H1 (cell line): ENCODE results near the gene CCDC60. TPM values are rescaled to one million over a fixed set of nuclear protein-coding genes. Genes with fewer than 3 reads are reported as not detected.
A peak's percentile ranks its signal among the peaks of the same experiment; 100 is the strongest.

ENCODE experiments used
- CTCF ChIA-PET: fragments of 300-600 bp; sonication (Branson Sonifier 250); formaldehyde crosslinking; loops from one replicate; lab custom pipeline; 2021; ENCODE audit not compliant: partially characterized antibody; lab: Charles Lee
- POLR2A ChIA-PET: fragments of 300-600 bp; sonication (Branson Sonifier 250); formaldehyde crosslinking; loops from one replicate; lab custom pipeline; 2021; ENCODE audit warnings: inconsistent platforms; ENCODE audit not compliant: partially characterized antibody; lab: Charles Lee
- DNase-seq, 2 experiments: peaks; one replicate each; pipeline versions ENCODE4 v3.0.0 to v3.0.0-alpha.2; 2010 to 2022; ENCODE audit warnings: low spot score in 2 of 2, low read depth in 1 of 2, mixed read lengths in 1 of 2
- FAIRE-seq: peaks from 2 replicates; lab custom pipeline; 2011; peaks lifted over from hg19 to GRCh38; lab: Jason Lieb, UNC
- H2AFZ ChIP-seq: 2 replicates; pipeline ENCODE4 v1.8.1; 2012; ENCODE audit warnings: low read length, inconsistent platforms
- H2AK5ac ChIP-seq: 2 replicates; pipeline ENCODE4 v1.6.1; 2013; ENCODE audit warnings: low read depth, low read length
- H2BK120ac ChIP-seq: replicated peaks from 2 replicates; pipeline ENCODE3; 2013; ENCODE audit warnings: low read depth, low read length, inconsistent platforms
- H2BK12ac ChIP-seq: 2 replicates; pipeline ENCODE4 v1.6.1; 2013; ENCODE audit warnings: low read depth, low read length
- H2BK15ac ChIP-seq: 2 replicates; pipeline ENCODE4 v1.6.1; 2013; ENCODE audit warnings: low read length
- H2BK20ac ChIP-seq: 2 replicates; pipeline ENCODE4 v1.6.1; 2013; ENCODE audit warnings: low read length
- H2BK5ac ChIP-seq: 2 replicates; pipeline ENCODE4 v1.6.1; 2013; ENCODE audit warnings: low read depth, low read length
- H3K14ac ChIP-seq: 2 replicates; pipeline ENCODE4 v1.6.1; 2013; ENCODE audit warnings: inconsistent platforms; ENCODE audit not compliant: insufficient read length
- H3K18ac ChIP-seq: 2 replicates; pipeline ENCODE4 v1.6.1; 2013; ENCODE audit warnings: low read length; ENCODE audit errors: extremely low read depth
- H3K23ac ChIP-seq: 2 replicates; pipeline ENCODE4 v1.6.1; 2013; ENCODE audit warnings: inconsistent platforms; ENCODE audit not compliant: insufficient read length
- H3K23me2 ChIP-seq: 2 replicates; pipeline ENCODE4 v1.6.1; 2013; ENCODE audit warnings: low read depth, low read length
- H3K27ac ChIP-seq: 2 replicates; pipeline ENCODE4 v1.6.1; 2011; ENCODE audit warnings: low read depth, low read length, inconsistent platforms
- H3K27me3 ChIP-seq, 4 experiments: replicated peaks in 1 of 4; 1 replicate in 1 of 4; 2 replicates in 3 of 4; pipeline versions ENCODE4 v1.6.1 to v1.8.1; 2011 to 2013; ENCODE audit warnings: low read length in 3 of 4, mild to moderate bottlenecking in 3 of 4, inconsistent platforms in 2 of 4, mixed read lengths in 2 of 4, moderate library complexity in 1 of 4; ENCODE audit not compliant: control insufficient read depth in 3 of 4, insufficient read depth in 3 of 4; ENCODE audit errors: extremely low read depth in 1 of 4
- H3K36me3 ChIP-seq, 4 experiments: 2 replicates each; pipeline versions ENCODE4 v1.6.1 to v1.8.1; 2011 to 2013; ENCODE audit warnings: mild to moderate bottlenecking in 4 of 4, low read length in 3 of 4, moderate library complexity in 2 of 4, control low read depth in 1 of 4, inconsistent platforms in 1 of 4; ENCODE audit not compliant: insufficient read depth in 4 of 4, control insufficient read depth in 2 of 4
- H3K4ac ChIP-seq: replicated peaks from 2 replicates; pipeline ENCODE3; 2013; ENCODE audit warnings: low read length, low read depth, mixed read lengths, inconsistent platforms; ENCODE audit not compliant: insufficient read length
- H3K4me1 ChIP-seq, 4 experiments: replicated peaks in 1 of 4; 1 replicate in 1 of 4; 2 replicates in 3 of 4; pipeline versions ENCODE4 v1.6.1 to v1.8.1; 2011 to 2013; ENCODE audit warnings: low read length in 3 of 4, inconsistent platforms in 2 of 4, mixed read lengths in 1 of 4; ENCODE audit not compliant: insufficient read depth in 4 of 4, control insufficient read depth in 3 of 4
- H3K4me2 ChIP-seq, 2 experiments: 2 replicates each; pipeline versions ENCODE4 v1.6.1 to v1.8.1; 2011 to 2013; ENCODE audit warnings: low read depth in 2 of 2, low read length in 2 of 2, control low read depth in 1 of 2, inconsistent platforms in 1 of 2, mild to moderate bottlenecking in 1 of 2; ENCODE audit not compliant: insufficient read depth in 1 of 2
- H3K4me3 ChIP-seq, 4 experiments: fragments of 200-600, 300-600 bp in 1 of 4; sonication (generic), shearing (Covaris generic), sonication (Bioruptor Twin) in 1 of 4; 2 replicates each; pipeline versions ENCODE4 v1.5.1 to v1.8.1; 2011 to 2016; ENCODE audit warnings: low read length in 4 of 4, low read depth in 3 of 4, control low read depth in 2 of 4, inconsistent platforms in 2 of 4, mild to moderate bottlenecking in 2 of 4, mixed read lengths in 1 of 4, moderate library complexity in 1 of 4; ENCODE audit not compliant: insufficient read depth in 2 of 4; ENCODE audit errors: extremely low read depth in 1 of 4
- H3K56ac ChIP-seq: replicated peaks from 2 replicates; pipeline ENCODE3; 2013; ENCODE audit warnings: low read depth, mild to moderate bottlenecking, mixed read lengths, low read length, inconsistent platforms; ENCODE audit not compliant: insufficient read length
- H3K79me1 ChIP-seq: 2 replicates; pipeline ENCODE4 v1.6.1; 2013; ENCODE audit warnings: low read depth, low read length, control low read depth
- H3K79me2 ChIP-seq, 2 experiments: 2 replicates each; pipeline versions ENCODE4 v1.6.1 to v1.8.1; 2012 to 2013; ENCODE audit warnings: low read length in 2 of 2, mild to moderate bottlenecking in 2 of 2, inconsistent platforms in 1 of 2; ENCODE audit not compliant: insufficient read depth in 2 of 2, control insufficient read depth in 1 of 2
- H3K9ac ChIP-seq, 4 experiments: replicated peaks in 1 of 4; 1 replicate in 1 of 4; 2 replicates in 3 of 4; pipeline versions ENCODE4 v1.6.1 to v1.8.1; 2011 to 2013; ENCODE audit warnings: low read depth in 3 of 4, low read length in 3 of 4, control low read depth in 2 of 4, mild to moderate bottlenecking in 2 of 4, moderate library complexity in 2 of 4, inconsistent platforms in 1 of 4; ENCODE audit errors: extremely low read depth in 1 of 4
- H3K9me3 ChIP-seq, 2 experiments: 2 replicates each; pipeline versions ENCODE4 v1.6.1 to v1.8.1; 2012 to 2013; ENCODE audit warnings: mild to moderate bottlenecking in 2 of 2, moderate library complexity in 2 of 2, control low read depth in 1 of 2, inconsistent platforms in 1 of 2, low read depth in 1 of 2, low read length in 1 of 2, mixed read lengths in 1 of 2; ENCODE audit not compliant: insufficient read depth in 2 of 2
- H4K20me1 ChIP-seq, 2 experiments: replicated peaks in 1 of 2; 2 replicates each; pipeline versions ENCODE3 to v1.8.1; 2011 to 2013; ENCODE audit warnings: inconsistent platforms in 2 of 2, low read length in 2 of 2, mild to moderate bottlenecking in 1 of 2; ENCODE audit not compliant: insufficient read depth in 2 of 2, control insufficient read depth in 1 of 2
- H4K5ac ChIP-seq: 2 replicates; pipeline ENCODE4 v1.6.1; 2013; ENCODE audit warnings: low read length, low read depth, mixed read lengths, inconsistent platforms; ENCODE audit not compliant: insufficient read length
- H4K8ac ChIP-seq: 2 replicates; pipeline ENCODE4 v1.8.0; 2013; ENCODE audit warnings: mild to moderate bottlenecking, moderate library complexity, low read length, inconsistent platforms; ENCODE audit not compliant: insufficient read depth; ENCODE audit errors: extremely low read depth
- H4K91ac ChIP-seq: replicated peaks from 2 replicates; pipeline ENCODE3; 2013; ENCODE audit warnings: low read length, mixed read lengths, inconsistent platforms; ENCODE audit not compliant: insufficient read length
- ATF3 ChIP-seq: IDR thresholded peaks from 2 replicates; pipeline ENCODE4 v1.6.1; 2011; ENCODE audit warnings: low read depth, mild to moderate bottlenecking, low read length; ENCODE audit not compliant: insufficient read depth
- CHD2 ChIP-seq: IDR thresholded peaks from 2 replicates; pipeline ENCODE4 v1.6.1; 2012; ENCODE audit warnings: low read length, improper control_type of control experiment
- CTCF ChIP-seq, 3 experiments: IDR thresholded peaks; 1 replicate in 2 of 3; 2 replicates in 1 of 3; pipeline versions ENCODE4 v1.5.1 to v1.6.1; 2011; ENCODE audit warnings: low read length in 3 of 3, mild to moderate bottlenecking in 3 of 3, inconsistent platforms in 2 of 3, low read depth in 1 of 3, moderate library complexity in 1 of 3; ENCODE audit not compliant: insufficient read depth in 1 of 3; ENCODE audit errors: control extremely low read depth in 1 of 3
- FOSL1 ChIP-seq: IDR thresholded peaks from 2 replicates; pipeline ENCODE4 v1.6.1; 2011; ENCODE audit warnings: mild to moderate bottlenecking, low read depth, low read length, moderate library complexity; ENCODE audit not compliant: insufficient read depth
- KDM1A ChIP-seq: fragments of 200-600, 300-600 bp; sonication (generic); IDR thresholded peaks from 2 replicates; pipeline ENCODE4 v1.7.1; 2016; ENCODE audit warnings: mild to moderate bottlenecking, low read length, borderline replicate concordance
- POLR2AphosphoS5 ChIP-seq: IDR thresholded peaks from 2 replicates; pipeline ENCODE4 v1.6.1; 2011; ENCODE audit warnings: low read depth, low read length
- POU5F1 ChIP-seq: IDR thresholded peaks from 2 replicates; pipeline ENCODE4 v1.6.1; 2011; ENCODE audit warnings: low read depth, mild to moderate bottlenecking, low read length, moderate library complexity
- RBBP5 ChIP-seq: IDR thresholded peaks from 2 replicates; pipeline ENCODE4 v1.7.1; 2012; ENCODE audit warnings: low read depth, mild to moderate bottlenecking, inconsistent platforms, low read length, moderate library complexity, borderline replicate concordance
- RNF2 ChIP-seq: fragments of 200-900, 300-1000 bp; sonication (generic); IDR thresholded peaks from 2 replicates; pipeline ENCODE4 v1.7.1; 2016; ENCODE audit warnings: borderline replicate concordance, low read depth, mild to moderate bottlenecking, antibody characterized with exemption, low read length; ENCODE audit not compliant: poor library complexity, severe bottlenecking; ENCODE audit errors: missing control alignments
- SIRT6 ChIP-seq: IDR thresholded peaks from one replicate; pipeline ENCODE4 v1.7.1; 2012; ENCODE audit warnings: low read length, inconsistent platforms
- SIX5 ChIP-seq: IDR thresholded peaks from 2 replicates; pipeline ENCODE4 v1.6.1; 2011; ENCODE audit warnings: mild to moderate bottlenecking, low read depth, low read length
- WGBS, 2 experiments: shearing (Covaris generic) in 1 of 2; methylation state at CpG; one replicate each; pipeline versions ENCODE4 v1.1.6 to v1.1.7; 2013 to 2015; ENCODE audit warnings: low lambda C conversion rate in 2 of 2, mixed read lengths in 2 of 2, inconsistent platforms in 1 of 2, low coverage in 1 of 2, missing lambda C conversion rate in 1 of 2; ENCODE audit not compliant: insufficient replicate concordance in 2 of 2, insufficient coverage in 1 of 2, insufficient read length in 1 of 2; ENCODE audit errors: extremely low coverage in 1 of 2, missing lambda C conversion rate in 1 of 2; 5-methylcytosine and 5-hydroxymethylcytosine counted together
- polyA plus RNA-seq, 7 experiments: library from polyadenylated mRNA; depleted of rRNA in 3 of 7; stranded (reverse) in 5 of 7; unstranded in 2 of 7; fragments of >200 nt in 5 of 7; fragments of 200-250 nt in 2 of 7; gene quantifications; 1 replicate in 5 of 7; 2 replicates in 1 of 7; 4 replicates in 1 of 7; pipeline versions ENCODE4 v1.2.1 to v1.2.3, GENCODE V29; 2011 to 2013; ENCODE audit warnings: missing spikeins in 2 of 7, mixed read lengths in 2 of 7
- total RNA-seq: library from RNA; stranded (reverse); fragmentation: NEBNext Ultra II Directional; extraction: Animal tissue kit (Norgen Biotek cat#: 25700); gene quantifications from 2 replicates; pipeline ENCODE4 v1.2.1, GENCODE V29; 2021

Gene CCDC60
- total and polyA plus RNA-seq, 2 of the 8 experiments (the other 6 are each of a cell fraction or from before 2014, with no cell fraction given): 0.05 TPM; not detected in 1

- H3K23ac ChIP-seq: no peak overlapping the region
- peaks cover 0 to 18% (median 8%) of the 10 kb centered on the region in 4 experiments; a peak in 4 of 7 replicates for H3K4me1 ChIP-seq
- no peak overlapping the region for H2BK15ac ChIP-seq
- no peak overlapping the region for H4K8ac ChIP-seq
- H2BK12ac ChIP-seq: no peak overlapping the region
- no peaks in the 10 kb centered on the region for H3K79me2 ChIP-seq
- no peak overlapping the region for H2AFZ ChIP-seq
- POLR2A ChIA-PET: no interaction called here
- no peak overlapping the region for H3K4ac ChIP-seq
- H3K79me1 ChIP-seq: no peaks in the 10 kb centered on the region
- no peak overlapping the region for H3K4me2 ChIP-seq
- no peak overlapping the region for H3K56ac ChIP-seq
- H3K14ac ChIP-seq: no peak overlapping the region
- WGBS, 2 experiments: 75% methylated on average over 7 of the region's 7 CpGs; no CpG with 5 or more reads in 1 of the 2 experiments
- H4K5ac ChIP-seq: no peak overlapping the region
- no peaks in the 10 kb centered on the region for H4K20me1 ChIP-seq
- DNase-seq (no peak), FAIRE-seq (no peak)
- no peak overlapping the region for H2BK120ac ChIP-seq
- no peak overlapping the region for H2BK20ac ChIP-seq
- H3K9me3 ChIP-seq: no peaks in the 10 kb centered on the region
- H3K4me3 ChIP-seq: no peak overlapping the region
- no peak overlapping the region for H3K9ac ChIP-seq
- no peaks in the 10 kb centered on the region for H3K36me3 ChIP-seq
- no peak overlapping the region for H3K18ac ChIP-seq
- no peaks in the 10 kb centered on the region; the same call in 1 of the 2 replicates for H3K23me2 ChIP-seq
- CTCF ChIA-PET: interaction anchor here (0.8 to 1.5 kb wide), 6 partner anchors 10 to 336 kb away, joined by 3 to 7 read pairs (median 3); no protein-coding TSS in a partner anchor
- peak overlapping the region; percentile 41 for H4K91ac ChIP-seq
- H3K27me3 ChIP-seq: no peaks in the 10 kb centered on the region
- H2AK5ac ChIP-seq: no peak overlapping the region
- H3K27ac ChIP-seq: no peak overlapping the region
- H2BK5ac ChIP-seq: no peak overlapping the region
- TF ChIP-seq SIX5 (no peak), POLR2AphosphoS5 (no peak), ATF3 (no peak), RNF2 (no peak), CTCF (IDR thresholded peaks at IDR 0.05; ENCODE audit: control extremely low read depth in 1 of 3, insufficient read depth in 1 of 3, low read depth in 1 of 3, low read length in 3 of 3) (no peak), SIRT6 (no peak), RBBP5 (no peak), CHD2 (no peak), FOSL1 (no peak), KDM1A (no peak), POU5F1 (no peak)
Measured at GRCh38 chr12:119372540-119372939, 38.0 kb downstream of the CCDC60 start.
